HUDEP-2 (cell line): ENCODE measurements around the gene TMC8.
"Not testable (repeated sequence)": the region's sequence is repeated elsewhere in the genome, so short reads cannot be mapped to it uniquely, and the experiment has no call there.

Experiments used
- DNase-seq, 76 experiments: peaks; one replicate each; lab custom pipeline; 2025; ENCODE audit not compliant: unreplicated experiment in 76 of 76; lab: John Stamatoyannopoulos, UW

TMC8 gene

DNA sequence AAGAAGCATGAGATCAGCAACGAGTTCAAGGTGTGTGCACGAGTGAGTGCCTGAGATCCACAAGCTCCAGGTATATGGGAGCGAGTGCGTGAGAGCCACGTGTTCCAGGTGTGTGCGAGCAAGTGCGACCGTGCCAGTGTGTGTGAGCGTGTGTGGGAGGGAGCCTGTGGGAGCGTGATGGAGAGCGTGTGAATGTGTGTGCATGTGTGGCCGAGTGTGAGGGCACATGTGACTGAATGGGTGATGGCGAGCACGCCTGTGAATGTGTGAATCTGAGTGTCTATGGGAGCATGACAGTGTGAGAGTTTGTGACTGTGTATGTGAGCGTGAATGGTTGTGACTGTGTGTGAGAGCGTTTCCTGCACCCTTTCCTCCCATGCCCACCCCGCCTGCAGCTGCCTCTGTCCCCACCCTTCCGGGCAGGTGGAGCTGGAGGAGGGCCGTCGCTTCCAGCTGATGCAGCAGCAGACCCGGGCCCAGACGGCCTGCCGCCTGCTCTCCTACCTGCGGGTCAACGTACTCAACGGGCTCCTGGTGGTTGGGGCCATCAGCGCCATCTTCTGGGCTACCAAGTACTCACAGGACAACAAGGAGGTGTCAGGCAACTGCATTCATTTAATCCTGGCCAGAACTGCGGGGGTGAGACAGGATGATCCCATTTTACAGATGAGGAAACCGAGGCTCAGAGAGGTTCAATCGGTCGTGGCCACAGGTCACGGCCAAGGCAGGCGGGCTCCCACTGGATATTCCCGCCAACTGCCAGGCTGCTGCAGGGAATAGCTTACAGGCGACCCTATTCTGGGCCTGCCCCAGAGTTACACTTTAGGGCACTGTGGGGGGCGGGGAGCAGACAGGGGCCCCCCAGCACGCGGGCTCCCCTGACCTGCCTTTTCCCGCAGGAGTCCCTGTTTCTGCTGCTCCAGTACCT lies 3.7 kb downstream of the TMC8 start:
- DNase-seq, result peak in 64 of 76 experiments; percentile 13 to 79 (median 50)

DNA sequence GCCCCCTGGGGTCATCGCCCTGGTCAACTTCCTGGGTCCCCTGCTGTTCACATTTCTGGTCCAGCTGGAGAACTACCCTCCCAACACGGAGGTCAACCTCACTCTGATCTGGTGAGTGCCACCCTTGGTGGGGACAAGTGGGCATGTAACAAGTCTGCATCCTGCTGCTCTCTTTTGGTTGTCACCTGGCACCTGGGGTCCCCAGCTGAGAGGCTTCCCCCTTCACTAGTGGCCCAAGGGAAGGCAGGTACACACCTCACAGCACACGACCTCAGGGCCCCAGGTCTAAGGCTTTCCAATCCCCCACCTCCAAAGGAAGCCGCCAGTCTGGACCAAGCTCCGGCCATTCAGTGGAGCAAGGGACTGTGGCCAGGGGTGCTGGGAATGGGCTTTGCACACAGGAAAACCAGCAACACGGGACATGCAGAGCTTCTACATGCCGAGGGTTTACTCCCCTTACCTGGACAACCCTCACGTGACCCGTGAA lies 4.4 kb downstream of the TMC8 start:
- no peak for DNase-seq

- no peak for DNase-seq
These were observed 5.4 kb downstream of the TMC8 start for GRCh38 chr17:78135858-78136500.

DNA sequence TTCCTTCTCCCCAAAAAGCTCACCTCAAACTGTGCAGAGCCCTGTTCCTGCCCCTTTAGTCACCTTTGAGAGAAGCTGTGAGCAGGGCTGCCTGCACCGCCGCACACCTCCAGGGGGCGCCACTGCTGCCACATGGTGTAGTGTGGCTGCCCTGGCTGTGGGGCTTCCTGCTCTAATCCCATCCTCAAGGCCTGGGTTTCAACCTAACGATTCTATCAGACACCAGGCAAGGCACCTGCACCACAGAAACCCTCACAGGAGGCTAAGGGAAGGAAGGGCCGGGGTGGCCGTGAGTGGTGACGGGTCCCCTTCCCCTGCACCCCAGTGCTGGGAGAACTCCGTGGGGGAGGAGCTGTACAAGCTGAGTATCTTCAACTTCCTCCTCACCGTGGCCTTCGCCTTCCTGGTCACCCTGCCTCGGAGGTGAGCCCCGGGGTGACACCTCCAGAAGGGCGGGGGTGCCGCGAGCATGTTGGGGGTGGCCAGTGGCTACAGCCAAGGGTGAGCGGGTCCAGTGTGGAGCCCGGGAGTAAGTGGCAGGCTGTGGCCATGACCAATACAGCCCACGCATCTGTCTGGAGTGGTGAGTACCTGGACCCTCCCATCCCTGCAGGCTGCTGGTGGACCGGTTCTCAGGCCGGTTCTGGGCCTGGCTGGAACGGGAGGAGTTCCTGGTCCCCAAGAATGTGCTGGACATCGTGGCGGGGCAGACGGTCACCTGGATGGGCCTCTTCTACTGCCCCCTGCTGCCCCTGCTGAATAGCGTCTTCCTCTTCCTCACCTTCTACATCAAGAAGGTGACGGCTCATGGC lies 7.0 kb downstream of the TMC8 start:
- peak in 10 of 76 experiments; percentile 14 to 35 (median 18) for DNase-seq

DNA sequence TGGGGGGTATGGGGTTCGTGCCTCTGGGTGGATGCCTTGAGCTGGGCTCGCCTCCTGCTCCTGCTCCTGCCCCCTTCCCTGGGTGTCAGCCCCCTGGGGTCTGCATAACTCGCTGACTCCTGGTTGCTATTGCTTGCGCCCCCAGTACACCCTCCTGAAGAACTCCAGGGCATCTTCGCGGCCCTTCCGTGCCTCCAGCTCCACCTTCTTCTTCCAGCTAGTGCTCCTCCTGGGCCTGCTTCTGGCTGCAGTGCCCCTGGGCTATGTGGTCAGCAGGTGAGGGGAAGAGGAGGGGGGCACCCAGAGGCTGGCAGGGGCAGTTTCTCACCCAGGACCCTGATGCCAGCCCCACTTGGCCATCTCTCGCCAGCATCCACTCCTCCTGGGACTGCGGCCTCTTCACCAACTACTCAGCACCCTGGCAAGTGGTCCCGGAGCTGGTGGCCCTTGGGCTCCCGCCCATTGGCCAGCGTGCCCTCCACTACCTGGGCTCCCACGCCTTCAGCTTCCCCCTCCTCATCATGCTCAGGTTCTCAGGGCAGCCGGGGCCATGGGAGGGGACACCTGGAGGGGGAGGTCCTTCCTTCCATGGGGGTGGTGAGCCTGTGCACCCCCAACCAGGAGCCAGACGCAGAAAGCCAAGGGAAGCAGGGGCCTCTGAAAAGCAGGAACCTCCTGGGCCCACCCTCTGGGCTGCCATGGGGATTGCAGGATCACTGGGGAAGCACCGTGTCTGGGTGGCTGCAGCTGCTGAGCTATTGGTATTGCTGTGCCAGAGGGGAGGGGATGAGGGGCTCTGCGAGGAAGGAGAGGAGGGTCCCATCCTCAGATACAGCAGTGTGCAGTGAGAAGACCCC lies 7.9 kb downstream of the TMC8 start:
- DNase-seq, result peak in 1 of 76 experiments; percentile 34

DNA sequence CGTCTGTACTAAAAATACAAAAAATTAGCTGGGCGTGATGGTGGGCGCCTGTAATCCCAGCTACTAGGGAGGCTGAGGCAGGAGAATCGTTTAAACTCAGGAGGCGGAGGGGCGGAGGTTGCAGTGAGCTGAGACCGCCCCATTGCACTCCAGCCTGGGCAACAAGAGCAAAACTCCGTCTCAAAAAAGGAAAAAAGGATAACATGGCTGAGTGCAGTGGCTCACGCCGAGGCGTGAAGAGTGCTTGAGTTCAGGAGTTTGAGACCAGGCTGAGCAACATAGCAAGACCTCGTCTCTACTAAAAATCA lies 9.2 kb downstream of the TMC8 start:
- not testable (repeated sequence) for DNase-seq

DNA sequence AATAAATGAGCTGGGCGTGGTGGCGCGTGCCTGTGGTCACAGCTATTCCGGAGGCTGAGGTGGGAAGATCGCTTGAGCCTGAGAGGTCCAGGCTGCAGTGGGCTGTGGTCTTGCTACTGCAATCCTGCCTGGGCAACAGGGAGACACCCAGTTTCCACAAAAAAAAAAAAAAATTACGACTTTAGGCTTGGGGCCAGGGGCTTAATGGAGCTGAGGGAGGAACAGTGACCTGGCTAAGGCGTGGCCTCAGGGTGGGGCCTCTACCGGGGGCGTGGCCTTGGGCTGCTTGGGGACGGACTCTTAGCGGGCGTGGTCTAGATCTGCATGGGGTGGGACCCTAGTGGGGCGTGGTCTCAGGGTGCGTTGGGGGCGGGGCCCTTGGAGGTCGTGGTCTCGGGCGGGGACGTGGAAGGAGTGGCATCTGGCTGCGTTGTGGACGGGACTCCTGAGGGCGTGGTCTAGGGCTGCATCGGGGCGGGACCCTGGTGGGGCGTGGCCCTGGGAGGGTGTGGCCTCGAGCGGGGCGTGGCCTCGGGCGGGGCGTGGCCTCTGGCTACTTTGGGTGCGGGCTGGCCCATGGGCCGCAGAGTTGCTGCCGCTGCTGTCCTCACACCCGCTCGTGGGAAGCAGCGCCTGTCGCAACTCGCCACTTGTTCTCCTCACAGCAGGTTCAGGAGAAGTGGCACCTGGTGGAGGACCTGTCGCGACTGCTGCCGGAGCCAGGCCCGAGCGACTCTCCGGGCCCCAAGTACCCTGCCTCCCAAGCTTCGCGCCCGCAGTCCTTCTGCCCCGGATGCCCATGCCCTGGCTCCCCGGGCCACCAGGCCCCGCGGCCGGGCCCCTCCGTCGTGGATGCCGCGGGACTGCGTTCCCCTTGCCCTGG lies 9.8 kb downstream of the TMC8 start:
- DNase-seq, result peak; percentile 68 to 100 (median 98)

GRCh38 chr17:78141437-78142118 lies 11.0 kb downstream of the TMC8 start:
- no peak for DNase-seq

- DNase-seq, result no peak
These were observed 11.7 kb downstream of the TMC8 start for GRCh38 chr17:78142119-78142861.

GRCh38 chr17:78143214-78144146 lies 12.9 kb downstream of the TMC8 start:
- DNase-seq, result no peak

DNA sequence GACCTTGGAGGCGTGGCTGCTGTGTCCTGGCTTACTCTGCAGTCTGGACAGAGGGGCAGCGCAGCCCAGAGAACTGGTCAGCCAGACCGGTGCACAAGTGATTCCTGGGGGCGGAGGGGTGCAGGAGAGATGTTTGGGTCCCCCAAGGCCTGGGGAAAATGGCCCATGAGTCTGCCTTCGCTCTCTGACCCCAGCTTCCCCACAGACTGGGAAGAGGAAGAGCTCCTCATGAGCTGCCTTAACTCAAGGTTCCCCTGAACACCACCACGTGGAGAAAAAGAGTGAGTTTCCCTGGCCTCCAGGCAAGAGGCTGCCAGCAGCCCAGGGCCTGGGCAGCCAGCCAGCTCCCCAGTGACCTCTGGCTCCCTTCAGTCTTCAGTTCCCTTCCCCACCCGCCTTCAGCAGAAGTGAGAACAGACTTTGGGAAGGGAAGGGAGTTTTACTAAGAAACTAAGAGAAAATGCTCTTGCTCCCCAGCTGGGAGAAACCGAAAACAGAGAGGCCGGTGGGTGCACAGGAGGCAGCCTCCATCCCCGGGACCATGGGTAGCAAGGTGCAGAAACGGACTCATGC lies 13.7 kb downstream of the TMC8 start:
- peak in 71 of 76 experiments; percentile 28 to 87 (median 65) for DNase-seq

- DNase-seq, result peak in 8 of 76 experiments; percentile 14 to 52 (median 29)
These were observed 14.4 kb downstream of the TMC8 start for GRCh38 chr17:78144736-78145641.

- peak in 4 of 76 experiments; percentile 28 to 36 (median 35) for DNase-seq
These were observed 15.9 kb downstream of the TMC8 start for GRCh38 chr17:78146471-78146869.

- DNase-seq, result no peak
These were observed 16.3 kb downstream of the TMC8 start for GRCh38 chr17:78146881-78147280.

DNA sequence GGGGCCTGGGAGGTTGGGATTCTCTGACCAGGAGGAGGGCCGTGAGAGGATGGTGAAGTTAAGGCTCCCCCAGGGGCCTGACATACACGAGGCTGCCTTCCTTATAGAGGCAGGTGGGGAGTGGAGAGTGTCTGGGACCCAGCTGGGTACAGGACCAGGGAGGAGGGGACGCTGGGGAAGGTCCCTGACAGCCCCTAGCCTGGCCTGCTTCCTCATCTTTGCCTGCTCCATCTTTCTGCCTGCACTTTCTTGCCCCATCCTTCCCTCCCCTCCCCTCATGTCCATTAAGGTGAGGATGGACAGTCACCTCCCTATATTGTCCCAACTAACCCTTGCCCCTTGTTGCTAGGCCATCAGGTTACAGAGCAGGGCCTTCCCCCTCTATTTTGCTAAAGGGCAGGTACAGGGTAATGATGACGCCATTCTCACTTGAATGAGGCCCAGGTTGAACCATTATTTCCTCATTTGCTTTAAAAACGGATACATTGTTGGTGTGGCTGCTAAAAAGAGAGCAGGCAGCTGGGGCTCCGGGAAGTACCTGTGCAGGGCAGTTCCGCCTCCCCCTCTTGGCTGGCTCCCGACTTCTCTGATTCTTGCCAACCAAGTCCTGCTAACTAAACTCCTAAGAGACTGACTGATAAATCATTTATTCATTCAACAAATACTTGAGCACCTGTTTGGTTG lies 16.9 kb downstream of the TMC8 start:
- no peak for DNase-seq
